Islet precursor cell (in vitro differentiated cells): ENCODE measurements around the gene TMEM63B.
"Not testable (repeated sequence)": the region's sequence is repeated elsewhere in the genome, so short reads cannot be mapped to it uniquely, and the experiment has no call there.

ENCODE experiments used
- DNase-seq: peaks from one replicate; pipeline ENCODE4 v3.0.0-alpha.2; 2018

TMEM63B gene

DNA sequence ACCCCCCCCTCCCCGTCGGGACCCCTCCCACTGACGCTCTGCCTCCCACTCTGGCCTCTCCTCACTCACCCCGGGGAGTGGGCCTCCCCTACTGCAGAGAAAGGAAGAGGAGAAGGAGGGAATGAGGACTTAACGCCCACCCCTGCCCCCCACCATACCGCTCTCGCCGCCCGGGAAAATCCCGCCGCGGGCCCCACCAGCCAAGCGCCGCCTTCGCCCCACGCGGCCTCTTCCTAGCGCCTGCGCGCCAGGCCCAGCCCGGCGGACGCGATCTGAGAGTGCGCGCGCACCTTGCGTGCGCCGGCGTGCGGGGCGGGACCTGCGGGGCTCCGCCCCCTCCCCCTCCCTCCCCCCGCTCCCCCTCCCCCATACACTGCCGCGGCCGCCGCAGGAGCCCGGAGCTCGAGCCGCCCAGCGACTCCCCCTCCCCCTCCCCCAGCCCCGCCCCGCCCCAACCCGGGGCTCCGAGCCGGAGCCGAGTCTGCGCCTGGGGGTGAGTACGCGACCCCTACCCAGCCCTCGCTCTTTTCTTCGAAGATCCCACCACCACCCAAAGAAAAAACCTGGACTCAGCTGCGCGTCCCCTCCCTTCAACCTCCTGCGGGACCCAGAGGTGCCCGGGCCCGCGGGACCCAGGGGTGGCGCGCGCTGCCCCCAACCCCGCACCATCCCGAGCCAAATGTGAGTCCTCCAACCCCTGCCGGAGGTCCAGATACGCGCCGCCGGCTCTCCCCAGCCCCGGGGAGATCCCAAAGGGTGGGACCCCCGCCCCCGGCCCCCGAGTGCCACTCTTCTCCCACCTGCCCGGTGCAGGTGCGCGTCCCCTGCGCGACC is at the start of gene TMEM63B, which contains the start of gene MRPL14:
Gene TMEM63B, plus strand, starts transcription at position 369 of the 834 bp plus-strand sequence. CDS start 7,031 bp downstream, outside the sequence.
Gene MRPL14, minus strand, starts transcription at position 267 of the 834 bp plus-strand sequence. CDS start 10,841 bp downstream, outside the sequence.
- peak; percentile 88 for DNase-seq

DNA sequence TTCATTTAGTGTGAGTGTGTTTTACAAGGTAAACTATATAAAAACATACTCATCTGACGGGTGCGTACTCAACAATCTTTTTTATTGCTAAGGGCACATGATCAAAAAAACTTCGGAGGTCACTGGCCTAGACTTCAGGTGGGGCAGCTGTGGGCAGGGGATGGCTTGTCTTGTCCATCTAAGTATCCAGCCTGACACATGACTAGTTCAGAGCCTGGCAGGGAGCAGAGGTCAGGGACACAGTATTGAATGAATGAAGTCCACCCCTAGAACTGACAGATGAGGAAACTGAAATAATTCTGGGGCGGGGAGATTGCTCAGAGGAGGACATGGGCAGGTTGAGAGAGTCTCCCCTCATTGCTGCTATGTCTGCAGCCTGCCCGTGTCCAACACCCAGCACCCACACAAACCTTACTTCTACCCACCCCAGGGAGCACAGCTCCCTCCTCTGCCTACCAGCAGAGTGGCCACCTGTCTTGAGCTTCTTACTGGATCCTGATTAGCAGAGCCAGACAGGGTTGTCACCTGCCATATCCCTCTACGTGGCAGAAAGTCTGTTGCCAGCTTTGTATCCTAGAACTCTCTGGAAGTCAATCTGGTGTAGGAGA is 49.0 kb upstream of the TMEM63B start:
- DNase-seq: no peak

DNA sequence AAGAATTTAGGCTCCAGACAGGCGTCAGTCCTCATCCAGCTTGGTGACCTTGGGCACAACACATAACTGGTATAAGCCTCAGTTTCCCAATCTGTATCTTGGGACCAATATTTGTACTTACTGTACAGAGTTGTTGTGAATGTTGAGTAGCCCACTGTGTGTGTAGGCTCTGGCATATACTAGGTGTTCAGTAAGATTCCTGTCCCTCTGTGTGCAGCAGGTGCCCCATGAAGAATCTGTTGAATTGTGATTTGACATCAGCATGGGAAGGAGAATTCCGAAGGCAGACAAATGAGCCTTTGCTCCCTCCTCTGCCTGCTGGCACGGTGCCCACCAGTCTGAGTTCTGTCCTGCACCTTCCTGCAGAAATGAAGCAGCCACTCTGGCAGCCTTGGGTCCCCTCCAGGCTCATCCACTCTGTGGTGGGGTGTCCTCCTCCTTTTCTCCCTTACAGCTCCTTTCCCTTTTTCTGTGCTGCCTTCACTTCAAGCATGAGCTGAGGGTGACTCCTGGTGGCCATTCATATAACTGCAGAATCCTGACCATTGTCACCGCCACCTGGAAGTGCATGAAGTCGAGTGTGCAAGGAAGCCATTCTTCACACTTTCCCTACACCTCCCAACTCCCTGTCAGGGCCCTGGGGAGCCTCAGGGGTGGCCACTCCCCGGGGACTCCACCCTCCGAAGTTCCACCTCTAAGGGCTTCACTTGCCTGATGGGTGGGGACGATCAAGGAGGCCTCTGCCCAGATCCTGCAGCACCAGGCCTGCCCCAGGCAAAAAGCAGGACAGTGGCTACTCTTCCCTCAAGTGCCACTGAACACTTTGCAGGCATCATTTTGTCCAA is 48.3 kb upstream of the TMEM63B start:
- peak; percentile 88 for DNase-seq

DNA sequence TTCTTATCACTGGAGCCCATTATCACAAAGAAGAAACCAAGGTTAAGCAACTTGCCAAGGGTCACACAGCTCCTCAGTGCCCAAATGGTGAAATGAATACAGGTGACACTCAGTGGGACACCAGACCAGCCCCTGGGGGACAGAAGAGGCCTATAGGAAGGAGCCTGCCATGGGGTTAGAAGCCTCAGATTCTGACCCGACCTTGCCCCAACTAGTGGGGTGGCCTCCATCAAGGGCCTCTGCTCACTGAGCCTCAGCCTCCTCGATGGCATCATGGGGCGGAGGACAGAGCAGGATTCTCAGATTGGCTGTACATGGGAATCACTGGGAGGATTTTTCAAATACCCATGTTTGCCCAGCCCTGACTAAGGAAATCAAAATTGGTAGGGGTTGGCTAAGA is 47.7 kb upstream of the TMEM63B start:
- no peak for DNase-seq

DNA sequence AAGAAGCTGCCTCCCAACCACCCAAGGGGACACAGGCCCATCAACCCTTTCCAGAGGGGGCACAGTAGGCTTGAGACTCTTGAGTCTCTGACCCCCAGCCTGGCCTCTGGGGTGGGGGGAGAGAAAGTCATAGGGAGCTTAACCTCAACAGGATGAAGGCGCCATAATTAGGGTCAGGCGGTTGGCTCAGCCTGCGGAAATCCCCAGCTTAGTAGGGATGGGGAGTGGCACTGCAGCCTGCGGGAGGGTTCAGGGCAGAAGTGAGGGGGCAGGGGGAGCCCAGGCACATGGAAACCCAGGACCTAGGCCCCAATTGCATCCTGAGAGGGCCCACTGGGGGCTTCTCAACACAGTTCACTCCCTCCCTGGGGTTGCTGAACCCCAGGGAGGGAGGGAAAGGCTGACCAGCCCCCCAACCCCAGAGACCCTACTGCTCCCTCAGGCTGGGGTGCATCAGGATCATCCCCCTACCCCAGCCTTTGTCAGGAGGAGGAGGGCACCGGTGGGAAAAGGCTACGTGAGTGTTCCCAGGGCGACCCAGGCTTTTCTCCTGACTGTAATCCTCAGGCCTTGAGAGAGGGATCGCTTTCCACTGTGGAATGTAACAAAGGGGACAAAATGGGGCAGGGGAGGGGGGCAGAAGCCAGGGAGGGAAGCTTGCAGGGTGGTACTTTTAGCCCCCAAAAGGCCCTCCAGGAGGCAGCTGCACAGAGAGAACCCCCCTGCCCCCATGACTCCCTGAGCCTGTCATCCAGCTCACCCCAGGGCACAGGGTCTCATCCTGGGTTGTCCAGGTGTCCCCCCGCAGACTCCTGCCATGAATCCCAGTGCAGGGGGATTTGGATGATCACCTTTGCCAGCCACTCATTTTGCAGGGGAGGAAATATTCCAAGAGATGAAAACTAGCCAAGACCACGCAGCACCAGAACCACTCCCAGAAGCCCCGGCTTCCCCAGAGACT is 46.5 kb upstream of the TMEM63B start:
- DNase-seq: no peak

DNA sequence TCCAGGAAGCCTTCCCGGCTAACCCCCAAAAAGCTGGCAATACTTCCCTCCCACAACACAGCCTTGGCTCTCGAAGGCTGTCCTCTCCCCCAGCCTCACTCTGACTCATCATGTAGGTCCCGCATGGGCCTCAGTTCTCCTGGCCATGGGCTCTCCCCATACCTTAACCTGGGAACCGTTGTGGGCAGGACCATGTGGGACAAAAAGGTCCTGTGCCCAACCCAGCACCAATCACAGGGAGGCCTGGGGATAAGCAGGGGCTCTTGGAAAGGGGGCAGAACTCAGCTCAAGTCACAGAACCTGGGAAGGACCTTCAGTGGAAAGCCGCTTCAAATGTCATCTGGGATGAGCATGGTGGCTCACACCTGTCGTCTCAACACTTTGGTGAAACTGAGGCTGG is 45.6 kb upstream of the TMEM63B start:
- DNase-seq: no peak

DNA sequence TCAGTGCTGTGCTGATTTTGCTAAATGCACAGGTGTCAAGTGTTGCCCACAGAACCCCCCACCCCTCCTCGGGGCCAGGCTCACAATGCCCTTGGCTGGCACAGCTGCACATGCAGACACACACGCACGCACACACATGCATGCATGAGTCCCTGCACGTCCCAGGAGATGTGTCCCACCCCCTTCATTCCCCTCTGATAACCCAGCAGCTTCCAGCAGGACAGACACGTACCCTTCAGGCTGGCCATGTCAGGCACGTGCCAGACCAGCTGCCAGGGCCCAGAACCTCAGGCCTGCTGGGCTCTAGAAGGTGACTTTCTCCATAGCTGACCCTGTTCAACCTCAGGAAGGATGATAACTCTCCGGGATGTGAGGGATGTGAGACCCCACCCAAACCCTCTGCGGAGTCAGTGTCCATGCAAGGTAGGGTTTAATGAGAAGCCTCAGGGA is 44.5 kb upstream of the TMEM63B start:
- DNase-seq: no peak

DNA sequence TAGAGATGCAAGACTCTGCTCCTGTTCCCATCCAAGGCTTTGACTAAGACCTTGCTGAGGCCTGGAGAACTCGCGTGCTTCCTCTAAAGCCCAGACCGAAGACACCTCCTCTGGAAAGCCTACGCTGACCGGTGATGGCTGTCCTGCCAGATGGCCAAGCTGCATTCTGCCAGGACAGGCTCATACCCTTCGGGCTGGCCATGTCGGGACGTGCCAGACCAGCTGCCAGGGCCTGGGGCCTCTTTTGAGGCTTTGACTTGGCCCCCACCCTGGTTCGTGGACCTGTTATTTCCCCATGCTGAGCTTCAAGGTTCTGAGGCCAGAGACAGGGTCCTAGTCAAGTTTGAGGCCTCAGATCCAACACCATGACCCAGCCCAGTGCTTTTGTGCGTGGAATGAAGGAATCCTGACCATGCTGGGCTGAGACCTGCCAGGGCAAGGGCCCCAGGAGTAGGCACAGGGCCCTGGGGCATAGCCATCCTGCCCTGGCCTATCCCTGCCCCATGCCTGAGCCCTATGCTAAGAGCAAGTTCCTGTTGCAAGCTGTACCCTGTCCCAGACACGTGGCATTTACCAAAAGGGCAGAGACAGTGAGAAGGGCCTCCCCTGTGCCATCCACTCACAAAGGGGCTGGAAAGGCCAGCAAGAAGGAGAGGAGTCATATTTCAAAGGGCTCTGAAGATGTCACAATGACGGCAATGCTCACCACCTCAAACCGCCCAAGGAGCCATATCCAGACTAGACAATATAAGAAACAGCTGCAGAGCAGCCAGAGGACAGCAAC is 42.9 kb upstream of the TMEM63B start:
- no peak for DNase-seq

DNA sequence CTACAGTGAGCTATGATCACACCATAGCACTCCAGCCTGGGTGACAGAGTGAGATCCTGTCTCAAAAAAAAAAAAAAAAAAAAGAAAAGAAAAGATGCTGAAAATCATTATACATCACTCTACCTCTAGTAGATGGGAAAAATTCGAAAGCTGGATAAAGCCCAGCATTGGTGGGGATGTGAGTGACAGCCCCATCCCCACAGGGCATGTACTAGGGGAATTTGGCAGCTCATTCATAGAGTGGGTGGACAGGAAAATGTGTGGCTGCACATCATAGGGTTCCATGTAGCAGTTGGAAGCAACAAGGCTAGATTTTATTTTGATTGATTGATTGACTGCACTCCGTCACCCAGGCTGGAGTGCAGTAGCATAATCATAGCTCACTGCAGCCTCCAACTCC is 42.1 kb upstream of the TMEM63B start:
- DNase-seq: no peak

DNA sequence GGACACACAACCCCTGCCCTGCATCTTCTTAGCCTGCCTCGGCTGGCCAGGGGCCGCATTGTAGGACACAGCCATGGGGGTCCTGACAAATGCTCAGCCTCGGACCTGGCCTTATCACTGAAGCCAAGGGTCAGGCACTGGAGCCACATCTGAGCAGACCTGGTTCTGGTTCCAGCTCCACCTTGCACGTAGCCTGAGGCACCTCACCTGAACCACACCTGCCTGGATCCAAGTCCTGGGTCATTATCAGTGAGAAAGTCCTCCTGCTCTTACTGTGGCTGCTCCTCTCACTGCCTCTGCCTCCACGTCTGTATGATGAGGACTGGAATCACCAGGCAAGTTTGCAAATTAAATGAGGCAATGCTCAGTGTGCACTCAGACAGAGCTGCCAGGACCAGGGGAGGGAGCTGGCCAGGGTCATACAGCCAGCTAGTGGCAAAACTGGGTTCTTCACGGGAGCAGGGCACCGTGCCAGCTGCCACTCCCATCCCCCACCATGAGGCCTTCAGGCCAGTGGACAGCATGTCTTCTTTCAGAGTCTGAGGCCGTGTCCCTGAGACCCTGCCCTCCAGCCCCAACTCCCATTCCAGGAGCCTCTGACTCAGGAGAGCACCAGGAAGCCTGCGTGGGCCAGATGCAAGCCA is 40.3 kb upstream of the TMEM63B start:
- no peak for DNase-seq

DNA sequence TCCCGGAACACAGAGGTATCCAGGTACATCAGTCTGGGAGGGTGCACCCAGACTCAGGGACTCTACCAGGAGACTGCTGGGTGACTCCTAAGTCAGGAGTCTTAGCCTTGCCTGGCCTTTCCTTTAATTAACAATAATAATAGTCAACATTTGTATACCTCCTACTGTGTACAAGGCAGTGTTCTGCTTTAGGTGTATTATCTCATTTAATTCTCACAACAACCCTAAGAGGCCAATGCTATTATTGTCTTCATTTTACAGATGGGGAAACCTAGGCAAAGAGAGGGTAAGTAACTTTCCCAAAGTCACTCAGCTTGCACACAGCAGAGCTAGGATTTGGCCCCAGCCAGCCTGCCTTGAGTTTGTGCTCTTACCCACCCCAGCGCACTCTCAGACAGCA is 39.7 kb upstream of the TMEM63B start:
- no peak for DNase-seq

DNA sequence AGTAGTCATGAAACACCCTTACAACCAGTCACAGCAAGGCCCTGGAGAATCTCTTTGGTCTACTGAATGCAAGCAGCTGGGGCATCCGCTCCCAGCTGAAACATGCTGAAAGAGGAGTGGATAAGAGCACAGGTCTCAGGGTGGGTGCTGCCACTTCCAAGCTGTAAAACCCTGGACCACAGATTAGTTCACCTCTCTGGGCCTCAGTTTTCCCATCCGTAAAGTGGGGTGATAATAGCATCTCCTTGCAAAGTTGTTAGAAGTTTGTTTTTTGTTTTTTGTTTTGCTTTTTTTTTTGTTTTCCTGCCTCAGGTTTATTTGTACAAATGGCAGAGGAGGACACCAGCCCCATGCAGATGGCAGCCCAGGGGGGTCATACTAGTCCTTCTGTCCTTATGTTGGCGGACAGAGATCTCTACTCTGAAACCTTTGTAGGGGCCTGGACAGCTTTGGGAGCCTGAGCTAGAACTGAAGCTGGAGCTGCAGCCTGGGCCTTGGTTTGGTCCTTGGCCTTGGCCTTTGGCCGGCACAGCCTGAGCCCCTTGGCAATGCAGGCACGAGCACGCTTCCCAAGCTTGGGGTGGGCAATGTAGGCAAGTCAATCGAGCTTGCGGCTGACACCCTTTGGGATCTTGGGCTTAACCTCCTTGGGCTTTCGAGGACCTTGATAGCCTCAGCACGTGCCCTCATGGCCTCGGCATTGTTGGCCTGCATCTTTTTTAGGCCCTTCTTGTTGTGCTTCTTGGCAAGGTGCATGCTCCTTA is 38.3 kb upstream of the TMEM63B start:
- DNase-seq: no peak

DNA sequence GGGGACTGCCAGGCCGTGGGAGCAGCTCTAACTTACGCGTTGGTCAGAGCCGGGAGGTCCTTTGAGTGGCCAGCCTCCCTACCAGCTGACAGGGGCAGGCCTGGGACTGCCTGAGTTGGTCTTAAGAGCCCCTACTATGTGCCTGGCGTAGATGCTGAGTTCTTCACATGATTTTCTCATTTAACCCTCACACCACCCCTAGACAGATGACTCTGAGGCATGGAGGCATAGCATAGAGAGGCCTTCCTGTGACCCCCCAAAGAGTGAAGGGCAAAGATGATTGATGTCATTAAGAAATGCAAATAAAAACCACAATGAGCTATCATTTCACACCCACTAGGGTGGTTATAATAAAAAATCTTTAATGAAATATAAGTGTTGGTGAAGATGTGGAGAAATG is 36.9 kb upstream of the TMEM63B start:
- no peak for DNase-seq

DNA sequence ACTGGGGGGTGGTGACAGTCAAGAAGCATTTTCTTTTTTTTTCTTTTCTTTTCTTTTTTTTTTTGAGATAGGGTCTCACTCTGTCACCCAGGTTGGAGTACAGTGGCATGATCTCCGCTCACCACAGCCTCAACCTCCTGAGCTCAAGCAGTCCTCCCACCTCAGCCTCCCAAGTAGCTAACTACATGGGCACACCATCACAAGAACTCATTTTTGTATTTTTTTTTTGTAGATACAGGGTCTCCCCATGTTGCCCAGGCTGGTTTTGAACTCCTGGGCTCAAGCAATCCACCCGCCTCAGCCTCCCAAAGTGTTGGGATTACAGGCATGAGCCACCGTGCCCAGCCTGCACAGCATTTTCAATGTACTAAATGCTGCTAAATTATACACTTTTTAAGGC is 36.0 kb upstream of the TMEM63B start:
- not testable (repeated sequence) for DNase-seq

DNA sequence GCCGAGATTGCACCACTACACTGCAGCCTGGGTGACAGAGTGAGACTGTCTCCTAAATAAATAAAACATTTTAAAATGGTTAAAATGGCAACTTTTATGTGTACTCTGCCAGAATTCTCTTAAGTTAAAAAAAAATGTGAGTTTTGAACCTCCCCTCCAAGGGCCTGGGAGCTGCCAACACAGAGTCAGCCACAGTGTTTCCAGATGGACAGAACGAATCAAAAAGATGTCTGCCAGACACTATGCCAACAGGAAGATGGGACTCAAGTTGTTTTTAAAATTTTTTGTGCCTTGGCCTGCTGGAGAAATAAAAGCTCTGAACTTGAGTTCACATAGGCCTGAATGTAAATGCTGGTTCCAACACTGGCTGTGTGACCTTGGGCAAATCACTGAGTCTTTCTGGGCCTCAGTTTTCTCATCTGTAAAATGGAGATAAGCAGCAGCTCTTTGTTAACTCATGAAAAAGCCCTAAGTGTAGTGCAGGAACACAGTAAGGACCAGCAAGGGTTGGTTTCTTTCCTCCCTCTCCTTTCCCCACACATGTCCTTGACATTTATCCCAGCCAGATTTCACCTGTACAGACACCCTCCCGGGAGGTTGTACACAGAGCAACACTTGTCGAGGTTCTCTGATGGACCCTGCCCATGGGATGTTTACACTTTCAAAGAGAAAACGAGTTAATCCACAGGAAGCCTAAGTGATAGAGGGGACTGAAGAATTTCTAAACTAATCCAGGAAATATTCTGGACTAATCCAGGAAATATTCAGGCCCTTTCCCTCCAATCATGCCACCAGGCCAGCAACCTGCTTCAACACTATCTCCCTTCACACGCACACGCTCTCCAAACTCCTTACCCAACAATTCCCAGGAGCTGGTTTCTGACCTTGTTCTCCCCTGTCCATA is 35.1 kb upstream of the TMEM63B start:
- no peak for DNase-seq

DNA sequence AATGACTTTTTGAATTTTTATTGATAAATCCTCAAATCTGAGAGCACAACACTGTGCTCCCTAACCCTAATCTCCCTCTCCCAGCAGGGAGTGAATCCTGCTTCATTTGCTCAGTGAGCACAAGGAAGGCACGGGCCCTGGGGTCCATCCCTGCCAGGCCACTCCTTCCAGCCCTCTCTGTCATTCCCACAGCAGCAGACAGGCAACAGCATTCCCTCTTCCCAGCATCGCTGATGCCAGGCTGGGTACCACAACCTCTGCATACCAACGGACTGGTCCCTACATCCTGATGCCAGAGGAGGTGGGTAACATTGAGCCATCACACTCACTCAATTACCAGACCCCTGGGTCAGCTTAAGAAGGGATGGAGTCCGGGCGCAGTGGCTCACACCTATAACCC is 34.3 kb upstream of the TMEM63B start:
- no peak for DNase-seq

DNA sequence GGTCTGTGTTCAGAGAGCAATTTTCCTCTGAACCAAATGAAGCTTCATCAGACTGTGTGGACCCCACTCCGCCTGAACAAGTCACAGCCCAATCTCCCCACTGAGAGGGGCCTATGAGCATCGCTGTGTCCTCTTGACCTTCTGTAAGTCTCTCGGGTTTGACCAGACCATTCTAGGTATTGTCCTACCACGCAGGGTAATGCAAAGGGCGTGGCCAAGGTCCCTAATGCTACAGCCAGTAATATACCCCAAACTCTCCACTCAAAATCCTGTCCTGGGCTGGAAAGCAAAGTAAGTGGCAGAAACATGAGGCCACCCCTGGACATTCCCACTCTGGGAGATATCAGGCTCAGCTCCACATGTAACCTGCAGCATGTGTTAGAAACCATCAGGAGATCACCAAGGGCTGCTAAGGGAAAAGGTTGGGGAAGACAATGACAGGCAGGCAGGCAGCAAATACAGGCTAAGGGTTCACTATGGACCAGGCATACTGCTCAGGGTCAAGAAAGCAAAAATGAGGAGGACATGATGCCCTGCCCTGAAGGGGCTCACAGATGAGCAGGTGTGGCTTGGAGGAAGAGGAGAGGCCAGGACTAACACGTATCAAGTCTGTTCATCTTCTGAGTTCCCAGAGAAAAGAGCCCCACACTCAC is 33.5 kb upstream of the TMEM63B start:
- DNase-seq: no peak
